ENCODE data around the gene BACH1.

The BACH1 gene

DNA sequence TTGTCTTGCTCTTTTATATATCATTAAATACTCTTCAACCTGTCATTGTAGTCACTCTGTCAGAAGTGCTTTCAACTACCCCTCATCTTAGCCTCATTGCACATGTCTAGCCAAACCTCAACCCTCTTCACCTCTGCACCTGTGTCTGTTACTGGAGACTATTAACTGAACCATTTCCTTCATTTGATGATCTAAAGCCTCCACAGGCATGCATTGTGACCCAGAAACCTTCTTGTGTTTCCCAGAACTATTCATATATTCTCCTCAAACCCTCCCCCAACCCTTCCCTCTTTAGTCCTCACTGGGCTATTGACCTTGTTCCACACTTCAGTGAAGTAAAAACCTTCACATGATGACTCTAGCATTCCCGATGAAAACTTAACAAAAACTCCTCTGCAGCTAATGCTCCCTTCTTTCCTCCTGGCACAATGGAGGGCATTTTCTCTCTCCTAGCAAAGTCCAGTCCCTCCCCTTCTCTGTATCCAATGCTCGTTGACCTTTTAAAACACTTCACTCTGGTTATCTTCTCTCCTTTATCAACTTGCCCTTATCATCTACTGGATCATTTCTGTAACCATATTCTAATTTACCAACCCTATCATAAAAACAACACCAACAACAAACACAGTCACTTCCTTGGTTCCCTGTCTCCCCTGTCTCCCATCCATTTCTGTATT, 86.1 kb downstream of the BACH1 start:
- TF ChIP-seq ZNF274 (IDR thresholded peaks at IDR 0.05; ENCODE audit: low read depth, low read length), result no peak
- no peak overlapping the region for H3K4me3 ChIP-seq (ENCODE audit: low read length)

DNA sequence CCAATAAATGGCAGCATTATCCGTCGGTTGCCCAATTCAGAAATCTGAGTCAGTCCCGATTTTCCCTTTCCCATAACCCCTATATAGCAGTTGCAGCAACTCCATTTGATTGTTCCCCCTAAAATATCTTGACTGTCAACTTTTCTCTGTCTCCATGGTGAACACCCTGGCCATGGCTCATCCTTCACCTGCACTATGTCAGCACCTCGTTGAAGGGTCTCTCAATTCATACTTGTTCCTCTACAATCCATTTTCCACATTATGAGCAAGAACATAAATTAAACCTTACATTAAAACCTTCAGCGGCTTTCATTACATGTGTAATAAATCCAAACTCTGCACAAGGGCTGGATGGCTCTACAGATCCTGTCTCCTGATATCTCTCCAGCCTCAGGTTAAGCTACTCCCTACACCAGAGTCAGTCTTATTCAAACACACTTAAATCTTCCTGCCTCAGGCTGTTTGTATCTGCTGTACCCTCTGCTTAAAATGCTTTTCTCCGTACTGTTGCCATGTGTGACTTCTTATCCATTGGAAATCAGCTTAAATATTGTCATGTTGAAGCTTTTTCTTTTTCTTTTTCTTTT, 87.3 kb downstream of the BACH1 start:
- TF ChIP-seq ZNF274 (IDR thresholded peaks at IDR 0.05; ENCODE audit: low read depth, low read length), result no peak

DNA sequence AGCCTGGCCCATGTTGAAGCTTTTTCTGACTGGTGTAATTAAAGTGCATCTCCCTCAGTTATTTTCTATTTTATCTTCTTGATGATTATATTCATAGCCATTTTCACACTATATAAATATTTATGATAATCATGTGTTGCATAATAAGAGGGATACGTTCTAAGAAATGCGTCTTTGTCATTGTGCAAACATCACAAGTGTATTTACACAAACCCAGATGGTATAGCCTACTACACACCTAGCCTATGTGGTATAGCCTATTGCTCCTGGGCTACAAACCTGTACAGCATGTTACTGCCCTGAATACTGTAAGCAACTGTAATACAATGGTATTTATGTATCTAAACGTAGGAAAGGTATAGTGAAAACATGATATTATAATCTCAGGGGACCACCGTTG, 88.1 kb downstream of the BACH1 start:
- no peak overlapping the region for H3K4me3 ChIP-seq (ENCODE audit: low read length)
- no peak for TF ChIP-seq ZNF274 (IDR thresholded peaks at IDR 0.05; ENCODE audit: low read depth, low read length)

More for the DNA sequence above, 87.3 kb downstream of the BACH1 start:
- no peak overlapping the region for H3K4me3 ChIP-seq (ENCODE audit: low read length)

DNA sequence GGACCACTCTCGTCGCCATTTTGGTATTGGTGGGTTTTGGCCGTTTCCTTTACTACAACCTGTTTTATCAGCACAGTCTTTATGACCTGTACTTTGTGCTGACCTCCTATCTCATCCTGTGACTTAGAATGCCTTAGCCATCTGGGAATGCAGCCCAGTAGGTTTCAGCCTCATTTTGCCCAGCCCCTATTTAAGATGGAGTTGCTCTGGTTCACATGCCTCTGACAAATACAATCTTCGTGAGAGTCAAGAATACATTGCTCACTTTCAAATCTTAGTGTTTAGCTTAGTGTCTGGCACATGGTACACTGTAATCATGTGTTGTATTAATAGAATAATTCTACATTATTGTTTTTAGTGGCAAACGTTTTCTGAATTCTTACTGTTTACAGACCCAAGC, 88.9 kb downstream of the BACH1 start:
- H3K4me3 ChIP-seq (ENCODE audit: low read length), result no peak overlapping the region
- TF ChIP-seq ZNF274 (IDR thresholded peaks at IDR 0.05; ENCODE audit: low read depth, low read length), result no peak

DNA sequence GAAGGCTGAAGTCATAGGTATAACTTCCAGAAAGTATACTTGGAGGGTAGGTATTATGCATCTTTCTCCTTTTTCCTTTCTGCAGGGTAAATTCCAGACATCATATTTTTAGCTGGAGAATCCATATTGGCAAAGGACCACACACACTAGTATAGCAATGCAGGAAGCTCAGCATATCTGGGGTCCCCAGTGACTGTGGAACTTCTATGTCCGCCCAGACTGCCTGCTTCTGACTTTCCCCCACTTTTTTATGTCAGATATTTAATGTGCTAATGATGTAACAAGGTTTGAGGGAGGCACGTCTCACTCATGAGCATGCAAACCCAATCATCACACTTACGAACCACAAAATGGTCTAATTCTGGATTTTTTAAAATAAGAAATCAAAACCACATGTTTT, 90.4 kb downstream of the BACH1 start:
- TF ChIP-seq ZNF274 (IDR thresholded peaks at IDR 0.05; ENCODE audit: low read depth, low read length), result no peak
- H3K4me3 ChIP-seq (ENCODE audit: low read length), result no peak overlapping the region

DNA sequence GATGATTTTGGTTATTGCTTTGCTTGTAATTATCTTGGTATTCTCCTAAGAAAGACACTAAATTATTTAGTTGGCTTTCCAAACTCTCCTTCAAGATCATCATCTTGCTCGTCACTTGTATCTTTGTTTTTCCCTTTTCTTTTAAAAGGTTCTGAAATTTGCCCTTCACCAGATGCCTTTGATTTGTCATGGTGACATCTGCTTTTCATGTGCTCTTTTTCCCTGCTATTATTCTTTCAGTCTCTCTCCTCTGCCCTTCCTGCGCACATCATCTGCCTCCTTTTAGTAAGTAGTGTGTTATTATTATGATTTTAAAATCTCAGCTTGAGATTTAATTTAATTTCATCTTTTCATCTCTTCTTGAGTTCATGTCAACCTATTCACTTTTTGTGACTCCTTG, 92.1 kb downstream of the BACH1 start:
- no peak overlapping the region for H3K4me3 ChIP-seq (ENCODE audit: low read length)
- TF ChIP-seq ZNF274 (IDR thresholded peaks at IDR 0.05; ENCODE audit: low read depth, low read length), result no peak

DNA sequence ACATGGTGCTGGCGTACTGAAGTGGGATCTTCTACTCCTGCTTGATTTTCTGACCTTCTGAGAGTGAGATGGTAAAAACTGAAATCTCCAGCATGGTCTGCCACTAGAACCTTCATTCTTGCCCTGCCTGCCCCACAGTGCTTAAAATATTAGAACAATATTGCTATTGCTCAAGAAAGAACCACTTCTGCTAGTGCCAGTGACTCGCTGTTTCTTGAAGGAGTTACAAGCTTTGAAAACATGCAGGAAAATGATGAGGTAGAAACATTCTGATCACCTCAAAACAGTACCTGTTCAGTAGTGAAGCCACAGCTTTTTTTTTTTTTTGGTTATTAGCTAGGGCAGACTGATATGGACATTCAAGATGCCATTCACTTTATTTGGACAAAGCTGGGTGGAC, 95.3 kb downstream of the BACH1 start:
- H3K4me3 ChIP-seq (ENCODE audit: low read length), result no peak overlapping the region
- TF ChIP-seq ZNF274 (IDR thresholded peaks at IDR 0.05; ENCODE audit: low read depth, low read length), result no peak

Data from GM08714 (cell line).